H1 (cell line): Measurements from ENCODE around the gene ULK1. TPM values are rescaled to one million over a fixed set of nuclear protein-coding genes. Genes with fewer than 3 reads are reported as not detected.
A peak's percentile ranks its signal among the peaks of the same experiment; 100 is the strongest.

Experiments
- CTCF ChIA-PET: fragments of 300-600 bp; sonication (Branson Sonifier 250); formaldehyde crosslinking; loops from one replicate; lab custom pipeline; 2021; ENCODE audit not compliant: partially characterized antibody; lab: Charles Lee
- POLR2A ChIA-PET: fragments of 300-600 bp; sonication (Branson Sonifier 250); formaldehyde crosslinking; loops from one replicate; lab custom pipeline; 2021; ENCODE audit warnings: inconsistent platforms; ENCODE audit not compliant: partially characterized antibody; lab: Charles Lee
- DNase-seq, 2 experiments: peaks; one replicate each; pipeline versions ENCODE4 v3.0.0 to v3.0.0-alpha.2; 2010 to 2022; ENCODE audit warnings: low spot score in 2 of 2, low read depth in 1 of 2, mixed read lengths in 1 of 2
- FAIRE-seq: peaks from 2 replicates; lab custom pipeline; 2011; peaks lifted over from hg19 to GRCh38; lab: Jason Lieb, UNC
- H2AFZ ChIP-seq: 2 replicates; pipeline ENCODE4 v1.8.1; 2012; ENCODE audit warnings: low read length, inconsistent platforms
- H2AK5ac ChIP-seq: 2 replicates; pipeline ENCODE4 v1.6.1; 2013; ENCODE audit warnings: low read depth, low read length
- H2BK120ac ChIP-seq: replicated peaks from 2 replicates; pipeline ENCODE3; 2013; ENCODE audit warnings: low read depth, low read length, inconsistent platforms
- H2BK12ac ChIP-seq: 2 replicates; pipeline ENCODE4 v1.6.1; 2013; ENCODE audit warnings: low read depth, low read length
- H2BK15ac ChIP-seq: 2 replicates; pipeline ENCODE4 v1.6.1; 2013; ENCODE audit warnings: low read length
- H2BK20ac ChIP-seq: 2 replicates; pipeline ENCODE4 v1.6.1; 2013; ENCODE audit warnings: low read length
- H2BK5ac ChIP-seq: 2 replicates; pipeline ENCODE4 v1.6.1; 2013; ENCODE audit warnings: low read depth, low read length
- H3K14ac ChIP-seq: 2 replicates; pipeline ENCODE4 v1.6.1; 2013; ENCODE audit warnings: inconsistent platforms; ENCODE audit not compliant: insufficient read length
- H3K18ac ChIP-seq: 2 replicates; pipeline ENCODE4 v1.6.1; 2013; ENCODE audit warnings: low read length; ENCODE audit errors: extremely low read depth
- H3K23ac ChIP-seq: 2 replicates; pipeline ENCODE4 v1.6.1; 2013; ENCODE audit warnings: inconsistent platforms; ENCODE audit not compliant: insufficient read length
- H3K23me2 ChIP-seq: 2 replicates; pipeline ENCODE4 v1.6.1; 2013; ENCODE audit warnings: low read depth, low read length
- H3K27ac ChIP-seq: 2 replicates; pipeline ENCODE4 v1.6.1; 2011; ENCODE audit warnings: low read depth, low read length, inconsistent platforms
- H3K27me3 ChIP-seq, 4 experiments: replicated peaks in 1 of 4; 1 replicate in 1 of 4; 2 replicates in 3 of 4; pipeline versions ENCODE4 v1.6.1 to v1.8.1; 2011 to 2013; ENCODE audit warnings: low read length in 3 of 4, mild to moderate bottlenecking in 3 of 4, inconsistent platforms in 2 of 4, mixed read lengths in 2 of 4, moderate library complexity in 1 of 4; ENCODE audit not compliant: control insufficient read depth in 3 of 4, insufficient read depth in 3 of 4; ENCODE audit errors: extremely low read depth in 1 of 4
- H3K36me3 ChIP-seq, 4 experiments: 2 replicates each; pipeline versions ENCODE4 v1.6.1 to v1.8.1; 2011 to 2013; ENCODE audit warnings: mild to moderate bottlenecking in 4 of 4, low read length in 3 of 4, moderate library complexity in 2 of 4, control low read depth in 1 of 4, inconsistent platforms in 1 of 4; ENCODE audit not compliant: insufficient read depth in 4 of 4, control insufficient read depth in 2 of 4
- H3K4ac ChIP-seq: replicated peaks from 2 replicates; pipeline ENCODE3; 2013; ENCODE audit warnings: low read length, low read depth, mixed read lengths, inconsistent platforms; ENCODE audit not compliant: insufficient read length
- H3K4me1 ChIP-seq, 4 experiments: replicated peaks in 1 of 4; 1 replicate in 1 of 4; 2 replicates in 3 of 4; pipeline versions ENCODE4 v1.6.1 to v1.8.1; 2011 to 2013; ENCODE audit warnings: low read length in 3 of 4, inconsistent platforms in 2 of 4, mixed read lengths in 1 of 4; ENCODE audit not compliant: insufficient read depth in 4 of 4, control insufficient read depth in 3 of 4
- H3K4me2 ChIP-seq, 2 experiments: 2 replicates each; pipeline versions ENCODE4 v1.6.1 to v1.8.1; 2011 to 2013; ENCODE audit warnings: low read depth in 2 of 2, low read length in 2 of 2, control low read depth in 1 of 2, inconsistent platforms in 1 of 2, mild to moderate bottlenecking in 1 of 2; ENCODE audit not compliant: insufficient read depth in 1 of 2
- H3K4me3 ChIP-seq, 4 experiments: fragments of 200-600, 300-600 bp in 1 of 4; sonication (generic), shearing (Covaris generic), sonication (Bioruptor Twin) in 1 of 4; 2 replicates each; pipeline versions ENCODE4 v1.5.1 to v1.8.1; 2011 to 2016; ENCODE audit warnings: low read length in 4 of 4, low read depth in 3 of 4, control low read depth in 2 of 4, inconsistent platforms in 2 of 4, mild to moderate bottlenecking in 2 of 4, mixed read lengths in 1 of 4, moderate library complexity in 1 of 4; ENCODE audit not compliant: insufficient read depth in 2 of 4; ENCODE audit errors: extremely low read depth in 1 of 4
- H3K56ac ChIP-seq: replicated peaks from 2 replicates; pipeline ENCODE3; 2013; ENCODE audit warnings: low read depth, mild to moderate bottlenecking, mixed read lengths, low read length, inconsistent platforms; ENCODE audit not compliant: insufficient read length
- H3K79me1 ChIP-seq: 2 replicates; pipeline ENCODE4 v1.6.1; 2013; ENCODE audit warnings: low read depth, low read length, control low read depth
- H3K79me2 ChIP-seq, 2 experiments: 2 replicates each; pipeline versions ENCODE4 v1.6.1 to v1.8.1; 2012 to 2013; ENCODE audit warnings: low read length in 2 of 2, mild to moderate bottlenecking in 2 of 2, inconsistent platforms in 1 of 2; ENCODE audit not compliant: insufficient read depth in 2 of 2, control insufficient read depth in 1 of 2
- H3K9ac ChIP-seq, 4 experiments: replicated peaks in 1 of 4; 1 replicate in 1 of 4; 2 replicates in 3 of 4; pipeline versions ENCODE4 v1.6.1 to v1.8.1; 2011 to 2013; ENCODE audit warnings: low read depth in 3 of 4, low read length in 3 of 4, control low read depth in 2 of 4, mild to moderate bottlenecking in 2 of 4, moderate library complexity in 2 of 4, inconsistent platforms in 1 of 4; ENCODE audit errors: extremely low read depth in 1 of 4
- H3K9me3 ChIP-seq, 2 experiments: 2 replicates each; pipeline versions ENCODE4 v1.6.1 to v1.8.1; 2012 to 2013; ENCODE audit warnings: mild to moderate bottlenecking in 2 of 2, moderate library complexity in 2 of 2, control low read depth in 1 of 2, inconsistent platforms in 1 of 2, low read depth in 1 of 2, low read length in 1 of 2, mixed read lengths in 1 of 2; ENCODE audit not compliant: insufficient read depth in 2 of 2
- H4K20me1 ChIP-seq, 2 experiments: replicated peaks in 1 of 2; 2 replicates each; pipeline versions ENCODE3 to v1.8.1; 2011 to 2013; ENCODE audit warnings: inconsistent platforms in 2 of 2, low read length in 2 of 2, mild to moderate bottlenecking in 1 of 2; ENCODE audit not compliant: insufficient read depth in 2 of 2, control insufficient read depth in 1 of 2
- H4K5ac ChIP-seq: 2 replicates; pipeline ENCODE4 v1.6.1; 2013; ENCODE audit warnings: low read length, low read depth, mixed read lengths, inconsistent platforms; ENCODE audit not compliant: insufficient read length
- H4K8ac ChIP-seq: 2 replicates; pipeline ENCODE4 v1.8.0; 2013; ENCODE audit warnings: mild to moderate bottlenecking, moderate library complexity, low read length, inconsistent platforms; ENCODE audit not compliant: insufficient read depth; ENCODE audit errors: extremely low read depth
- H4K91ac ChIP-seq: replicated peaks from 2 replicates; pipeline ENCODE3; 2013; ENCODE audit warnings: low read length, mixed read lengths, inconsistent platforms; ENCODE audit not compliant: insufficient read length
- JUND ChIP-seq: IDR thresholded peaks from 2 replicates; pipeline ENCODE4 v1.6.1; 2011; ENCODE audit warnings: mild to moderate bottlenecking, improper control_type of control experiment, low read length
- MAX ChIP-seq: IDR thresholded peaks from 2 replicates; pipeline ENCODE4 v1.6.1; 2012; ENCODE audit warnings: inconsistent platforms
- SIN3A ChIP-seq, 2 experiments: IDR thresholded peaks in 1 of 2; conservative IDR thresholded peaks in 1 of 2; 2 replicates each; pipeline ENCODE4 v1.6.1; 2011 to 2012; ENCODE audit warnings: low read length in 2 of 2, improper control_type of control experiment in 1 of 2, low read depth in 1 of 2, mild to moderate bottlenecking in 1 of 2
- SIX5 ChIP-seq: IDR thresholded peaks from 2 replicates; pipeline ENCODE4 v1.6.1; 2011; ENCODE audit warnings: mild to moderate bottlenecking, low read depth, low read length
- whole genome bisulfite sequencing, 2 experiments: shearing (Covaris generic) in 1 of 2; methylation state at CpG; one replicate each; pipeline versions ENCODE4 v1.1.6 to v1.1.7; 2013 to 2015; ENCODE audit warnings: low lambda C conversion rate in 2 of 2, mixed read lengths in 2 of 2, inconsistent platforms in 1 of 2, low coverage in 1 of 2, missing lambda C conversion rate in 1 of 2; ENCODE audit not compliant: insufficient replicate concordance in 2 of 2, insufficient coverage in 1 of 2, insufficient read length in 1 of 2; ENCODE audit errors: extremely low coverage in 1 of 2, missing lambda C conversion rate in 1 of 2; 5-methylcytosine and 5-hydroxymethylcytosine counted together
- polyA plus RNA-seq, 7 experiments: library from polyadenylated mRNA; depleted of rRNA in 3 of 7; stranded (reverse) in 5 of 7; unstranded in 2 of 7; fragments of >200 nt in 5 of 7; fragments of 200-250 nt in 2 of 7; gene quantifications; 1 replicate in 5 of 7; 2 replicates in 1 of 7; 4 replicates in 1 of 7; pipeline versions ENCODE4 v1.2.1 to v1.2.3, GENCODE V29; 2011 to 2013; ENCODE audit warnings: missing spikeins in 2 of 7, mixed read lengths in 2 of 7
- total RNA-seq: library from RNA; stranded (reverse); fragmentation: NEBNext Ultra II Directional; extraction: Animal tissue kit (Norgen Biotek cat#: 25700); gene quantifications from 2 replicates; pipeline ENCODE4 v1.2.1, GENCODE V29; 2021

ULK1 gene
- total and polyA plus RNA-seq, 2 of the 8 experiments (the other 6 are each of a cell fraction or from before 2014, with no cell fraction given) = 13.0 to 44.1 TPM

GRCh38 chr12:131865180-131865875 lies 29.1 kb upstream of the ULK1 start:
- H3K18ac ChIP-seq = peak overlapping the region; percentile 1; the same call in 1 of the 2 replicates
- no peak overlapping the region for H2AK5ac ChIP-seq
- no peak overlapping the region for H4K91ac ChIP-seq
- DNase-seq = no peak
- no peak overlapping the region for H4K8ac ChIP-seq
- H2BK5ac ChIP-seq = no peak overlapping the region
- CTCF ChIA-PET = interaction anchor here (1.0 to 1.7 kb wide), 3 partner anchors 11 to 59 kb away, joined by 3 to 6 read pairs (median 4); no protein-coding TSS in a partner anchor
- H2BK15ac ChIP-seq = no peak overlapping the region; the same call in 1 of the 2 replicates
- no peak overlapping the region for H3K4me2 ChIP-seq
- POLR2A ChIA-PET = interaction anchor here (0.8 to 3.3 kb wide), 2 partner anchors 11 to 12 kb away, joined by 3 to 22 read pairs; no protein-coding TSS in a partner anchor
- no peak overlapping the region for H3K23ac ChIP-seq
- H3K79me1 ChIP-seq = no peaks in the 10 kb centered on the region
- no peak overlapping the region for H2AFZ ChIP-seq
- H3K4ac ChIP-seq = no peak overlapping the region
- no peaks in the 10 kb centered on the region for H3K23me2 ChIP-seq
- no peak overlapping the region for H3K14ac ChIP-seq
- no peak overlapping the region for H2BK120ac ChIP-seq
- no peaks in the 10 kb centered on the region for H3K9me3 ChIP-seq
- no peak overlapping the region for H3K9ac ChIP-seq
- H4K20me1 ChIP-seq = no peaks in the 10 kb centered on the region
- no peaks in the 10 kb centered on the region for H3K36me3 ChIP-seq
- H3K27ac ChIP-seq = no peak overlapping the region
- H4K5ac ChIP-seq = no peak overlapping the region
- no peak overlapping the region for H3K4me3 ChIP-seq
- H3K4me1 ChIP-seq = peaks cover 0 to 19% (median 15%) of the 10 kb centered on the region in 4 experiments; a peak in 6 of 7 replicates
- TF ChIP-seq SIX5 (no peak), JUND (no peak), MAX (no peak), SIN3A (conservative IDR thresholded peaks at IDR 0.05 in 1 of 2, IDR thresholded peaks at IDR 0.05 in 1 of 2; ENCODE audit: low read depth in 1 of 2, low read length in 2 of 2) (no peak)
- TF ChIP-seq, all 59 proteins: peak for 0
- H3K27me3 ChIP-seq = no peaks in the 10 kb centered on the region
- H3K79me2 ChIP-seq = no peaks in the 10 kb centered on the region
- WGBS, 2 experiments = 96% methylated on average over 20 of the region's 20 CpGs; no CpG with 5 or more reads in 1 of the 2 experiments
- H2BK12ac ChIP-seq = peak overlapping the region; percentile 3; the same call in 1 of the 2 replicates
- no peak overlapping the region for H2BK20ac ChIP-seq
- H3K56ac ChIP-seq = no peak overlapping the region
- FAIRE-seq = no peak
